ENCODE results near the gene GNAQ.

GNAQ gene

GRCh38 chr9:77815260-77815659 lies 216.4 kb downstream of the GNAQ start:
- no peak for DNase-seq (ENCODE audit: low read depth)

GRCh38 chr9:77811832-77812231 lies 219.8 kb downstream of the GNAQ start:
- DNase-seq (ENCODE audit: low read depth) = no peak

- DNase-seq (ENCODE audit: low read depth) = no peak
Observed at GRCh38 chr9:77810637-77811119, 220.9 kb downstream of the GNAQ start.

- no peak for DNase-seq (ENCODE audit: low read depth)
Observed at GRCh38 chr9:77810047-77810446, 221.6 kb downstream of the GNAQ start.

GRCh38 chr9:77809552-77809951 lies 222.1 kb downstream of the GNAQ start:
- DNase-seq (ENCODE audit: low read depth) = peak; percentile 39

- no peak for DNase-seq (ENCODE audit: low read depth)
Observed at GRCh38 chr9:77808751-77809081, 222.9 kb downstream of the GNAQ start.

GRCh38 chr9:77807846-77808750 lies 223.5 kb downstream of the GNAQ start:
- DNase-seq (ENCODE audit: low read depth) = no peak

GRCh38 chr9:77807281-77807683 lies 224.3 kb downstream of the GNAQ start:
- DNase-seq (ENCODE audit: low read depth) = peak; percentile 95

- DNase-seq (ENCODE audit: low read depth) = no peak
Observed at GRCh38 chr9:77806741-77807140, 224.9 kb downstream of the GNAQ start.

- no peak for DNase-seq (ENCODE audit: low read depth)
Observed at GRCh38 chr9:77805810-77806209, 225.8 kb downstream of the GNAQ start.

- no peak for DNase-seq (ENCODE audit: low read depth)
Observed at GRCh38 chr9:77803423-77803822, 228.2 kb downstream of the GNAQ start.

- DNase-seq (ENCODE audit: low read depth) = no peak
Observed at GRCh38 chr9:77802515-77803293, 228.9 kb downstream of the GNAQ start.

- no peak for DNase-seq (ENCODE audit: low read depth)
Observed at GRCh38 chr9:77802064-77802463, 229.5 kb downstream of the GNAQ start.

- DNase-seq (ENCODE audit: low read depth) = no peak
Observed at GRCh38 chr9:77800924-77801551, 230.6 kb downstream of the GNAQ start.

GRCh38 chr9:77798140-77798539 lies 233.5 kb downstream of the GNAQ start:
- DNase-seq (ENCODE audit: low read depth) = no peak

GRCh38 chr9:77794985-77795384 lies 236.6 kb downstream of the GNAQ start:
- no peak for DNase-seq (ENCODE audit: low read depth)

- peak; percentile 37 for DNase-seq (ENCODE audit: low read depth)
Observed at GRCh38 chr9:77793849-77794248, 237.8 kb downstream of the GNAQ start.

- DNase-seq (ENCODE audit: low read depth) = no peak
Observed at GRCh38 chr9:77789891-77790290, 241.7 kb downstream of the GNAQ start.

GRCh38 chr9:77785341-77785740 lies 246.3 kb downstream of the GNAQ start:
- no peak for DNase-seq (ENCODE audit: low read depth)

GRCh38 chr9:77783518-77783917 lies 248.1 kb downstream of the GNAQ start:
- DNase-seq (ENCODE audit: low read depth) = no peak

- DNase-seq (ENCODE audit: low read depth) = no peak
Observed at GRCh38 chr9:77779010-77779409, 252.6 kb downstream of the GNAQ start.

GRCh38 chr9:77773381-77773780 lies 258.2 kb downstream of the GNAQ start:
- DNase-seq (ENCODE audit: low read depth) = no peak

- no peak for DNase-seq (ENCODE audit: low read depth)
Observed at GRCh38 chr9:77772646-77773045, 259.0 kb downstream of the GNAQ start.
